ENCODE results near the gene LHCGR.

Gene LHCGR

DNA sequence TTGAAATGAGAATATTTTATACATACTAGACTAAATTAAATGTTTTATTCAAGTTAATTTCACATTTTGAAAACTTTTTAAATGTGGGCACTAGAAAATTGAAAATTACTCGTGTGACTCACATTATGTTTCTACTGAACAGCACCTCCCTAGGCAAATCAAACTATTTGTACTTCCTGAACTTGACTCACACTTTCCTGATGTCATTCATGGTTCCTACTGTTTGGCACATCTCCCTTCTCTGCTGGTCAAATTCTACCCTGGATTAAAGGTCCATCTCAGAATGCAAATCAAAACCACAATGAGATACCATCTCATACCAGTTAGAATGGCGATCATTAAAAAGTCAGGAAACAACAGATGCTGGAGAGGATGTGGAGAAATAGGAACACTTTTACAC is 16.7 kb downstream of the LHCGR start:
- no peak for DNase-seq

- DNase-seq, result no peak
Measured at GRCh38 chr2:48736251-48736650, 19.3 kb downstream of the LHCGR start.

- no peak for DNase-seq
Measured at GRCh38 chr2:48734576-48735303, 20.8 kb downstream of the LHCGR start.

GRCh38 chr2:48733067-48733503 is 22.4 kb downstream of the LHCGR start:
- no peak for DNase-seq

DNA sequence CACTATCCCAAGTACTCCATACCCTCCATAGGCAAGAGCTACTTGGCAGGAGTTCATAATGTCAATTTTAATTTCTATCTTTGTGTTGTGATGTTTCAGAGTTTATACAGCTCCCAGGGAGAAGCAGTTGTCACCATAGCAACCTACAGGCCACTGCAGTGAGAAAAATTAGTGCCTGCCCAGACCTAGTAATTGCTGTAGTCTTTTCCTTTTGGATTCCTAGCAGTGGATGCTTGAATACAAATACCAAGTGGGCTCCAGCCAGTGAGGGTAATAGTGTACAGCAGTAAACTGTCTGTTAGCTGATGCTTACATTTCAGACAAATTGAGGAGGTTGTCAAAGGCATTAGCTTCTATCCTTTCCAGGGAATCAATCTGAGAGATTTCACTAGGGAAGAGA is 26.7 kb downstream of the LHCGR start:
- no peak for DNase-seq

DNA sequence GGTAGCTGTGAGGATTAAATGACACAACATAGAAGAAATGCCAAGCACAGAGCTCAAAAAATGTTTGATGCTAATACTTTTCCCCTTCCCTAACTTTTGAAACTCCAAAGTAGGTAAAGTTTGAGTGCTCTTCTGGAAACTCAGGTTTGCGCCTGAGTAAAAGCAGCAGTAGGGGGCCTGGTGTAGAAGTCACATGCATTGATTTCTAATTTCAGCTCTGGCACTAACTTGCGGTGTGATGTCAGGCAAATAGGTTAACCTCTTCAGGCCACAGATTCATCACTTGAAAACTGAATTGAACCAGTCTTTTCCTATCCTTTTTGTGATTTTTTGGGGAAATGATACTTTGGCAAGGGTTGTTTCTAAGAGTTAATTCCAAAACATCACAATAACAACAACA is 27.2 kb downstream of the LHCGR start:
- DNase-seq, result no peak

DNA sequence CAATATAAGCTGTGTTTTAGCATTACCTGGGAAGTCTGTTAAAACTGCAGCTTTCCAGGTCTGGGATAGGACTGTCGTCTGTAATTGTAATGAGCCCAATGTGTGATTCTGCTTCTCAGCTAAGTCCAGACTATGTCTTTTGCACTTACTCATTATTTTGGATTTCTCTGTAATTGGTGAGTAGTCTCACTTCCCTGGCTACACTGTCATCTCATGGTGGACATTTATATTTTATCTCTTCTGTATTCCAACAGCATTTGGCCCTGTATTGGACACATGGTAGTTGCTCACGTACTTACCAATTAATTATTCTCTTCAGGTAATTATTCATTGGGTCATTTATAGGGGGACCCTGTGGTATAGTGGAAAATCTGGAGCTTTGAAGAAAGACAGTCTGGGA is 28.0 kb downstream of the LHCGR start:
- DNase-seq, result no peak

GRCh38 chr2:48725696-48726494 is 29.6 kb downstream of the LHCGR start:
- DNase-seq, result no peak

DNA sequence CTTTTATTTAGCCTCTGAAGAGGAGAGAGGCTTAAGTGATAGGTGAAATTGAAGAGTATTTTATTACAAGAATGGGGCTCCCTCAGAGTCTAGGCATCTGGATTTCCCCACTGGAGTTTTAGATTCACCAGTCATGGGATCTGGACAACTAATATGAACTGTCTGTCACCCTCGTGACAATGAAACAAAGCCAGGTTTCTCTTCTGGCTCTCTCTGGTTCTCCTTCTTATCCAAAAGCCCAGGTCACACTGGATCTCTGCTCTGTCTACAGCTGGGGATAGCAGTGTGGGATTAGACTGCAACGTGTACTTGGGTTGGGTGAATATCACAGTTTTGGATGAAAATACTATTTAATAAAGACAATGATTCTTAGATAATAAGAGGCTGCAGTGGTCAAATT is 31.2 kb downstream of the LHCGR start:
- no peak for DNase-seq

GRCh38 chr2:48723129-48723528 is 32.4 kb downstream of the LHCGR start:
- DNase-seq, result no peak

DNA sequence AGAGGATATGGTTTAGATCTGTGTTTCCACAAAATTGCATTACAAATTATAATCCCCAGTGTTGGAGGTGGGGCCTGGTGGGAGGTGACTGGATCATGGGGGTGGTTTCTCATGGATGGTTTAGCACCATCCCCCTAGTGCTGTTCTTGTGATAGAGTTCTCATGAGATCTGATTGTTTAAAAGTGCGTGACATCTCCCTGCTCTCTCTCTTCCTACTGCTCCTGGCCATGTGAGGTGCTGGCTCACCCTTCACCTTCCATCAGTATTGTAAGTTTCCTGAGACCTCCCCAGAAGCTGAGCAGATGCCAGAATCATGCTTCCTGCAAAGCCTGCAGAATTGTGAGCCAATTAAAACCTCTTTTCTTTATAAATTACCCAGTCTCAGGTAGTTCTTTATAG is 33.1 kb downstream of the LHCGR start:
- no peak for DNase-seq

- no peak for DNase-seq
Measured at GRCh38 chr2:48721158-48721557, 34.4 kb downstream of the LHCGR start.

GRCh38 chr2:48719480-48720177 is 35.9 kb downstream of the LHCGR start:
- no peak for DNase-seq

GRCh38 chr2:48717846-48718245 is 37.7 kb downstream of the LHCGR start:
- DNase-seq, result no peak

DNA sequence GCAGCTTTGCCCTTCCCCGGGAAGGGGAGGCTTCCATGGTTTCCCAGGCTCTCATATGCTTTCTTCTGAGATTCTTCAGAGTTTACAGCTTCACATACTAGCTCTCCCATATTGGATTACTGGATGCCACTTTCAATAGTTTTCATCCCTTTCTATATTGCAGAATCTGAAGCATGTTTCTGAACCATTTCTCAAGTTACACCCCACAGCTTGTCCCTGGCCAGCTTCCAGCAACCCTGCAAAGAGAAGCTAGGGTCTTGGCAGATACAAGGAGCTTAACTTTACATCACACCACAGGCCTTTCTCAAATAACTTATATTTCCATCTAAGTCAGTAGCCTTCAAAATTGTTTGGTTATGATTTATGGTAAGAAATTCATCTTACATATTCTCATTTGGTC is 39.6 kb downstream of the LHCGR start:
- no peak for DNase-seq

GRCh38 chr2:48715042-48715899 is 40.3 kb downstream of the LHCGR start:
- no peak for DNase-seq

- DNase-seq, result no peak
Measured at GRCh38 chr2:48714245-48714644, 41.3 kb downstream of the LHCGR start.

GRCh38 chr2:48713647-48714046 is 41.9 kb downstream of the LHCGR start:
- no peak for DNase-seq

- DNase-seq, result no peak
Measured at GRCh38 chr2:48712151-48712550, 43.4 kb downstream of the LHCGR start.

GRCh38 chr2:48711343-48711742 is 44.2 kb downstream of the LHCGR start:
- no peak for DNase-seq

- no peak for DNase-seq
Measured at GRCh38 chr2:48709096-48710034, 46.2 kb downstream of the LHCGR start.

DNA sequence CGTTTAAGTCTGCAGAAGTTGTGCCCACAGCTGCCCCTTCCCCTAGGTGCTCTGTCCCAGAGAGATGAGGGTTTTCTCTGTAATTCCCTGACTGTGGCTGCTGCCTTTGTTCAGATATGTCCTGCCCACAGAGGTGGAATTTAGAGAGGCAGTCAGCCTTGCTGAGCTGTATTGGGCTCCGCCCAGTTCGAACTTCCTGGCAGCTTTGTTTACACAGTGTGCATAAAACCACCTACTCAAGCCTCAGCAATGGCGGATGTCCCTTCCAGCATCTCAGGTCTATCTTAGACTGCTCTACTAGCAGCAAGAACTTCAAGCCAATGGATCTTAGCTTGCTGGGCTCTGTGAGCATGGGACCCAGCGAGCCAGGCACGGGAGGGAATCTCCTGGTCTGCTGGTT is 48.1 kb downstream of the LHCGR start:
- DNase-seq, result no peak
